Measurements from ENCODE around the gene ZFYVE9.
"Not testable (repeated sequence)": the region's sequence is repeated elsewhere in the genome, so short reads cannot be mapped to it uniquely, and the experiment has no call there.

Gene ZFYVE9

DNA sequence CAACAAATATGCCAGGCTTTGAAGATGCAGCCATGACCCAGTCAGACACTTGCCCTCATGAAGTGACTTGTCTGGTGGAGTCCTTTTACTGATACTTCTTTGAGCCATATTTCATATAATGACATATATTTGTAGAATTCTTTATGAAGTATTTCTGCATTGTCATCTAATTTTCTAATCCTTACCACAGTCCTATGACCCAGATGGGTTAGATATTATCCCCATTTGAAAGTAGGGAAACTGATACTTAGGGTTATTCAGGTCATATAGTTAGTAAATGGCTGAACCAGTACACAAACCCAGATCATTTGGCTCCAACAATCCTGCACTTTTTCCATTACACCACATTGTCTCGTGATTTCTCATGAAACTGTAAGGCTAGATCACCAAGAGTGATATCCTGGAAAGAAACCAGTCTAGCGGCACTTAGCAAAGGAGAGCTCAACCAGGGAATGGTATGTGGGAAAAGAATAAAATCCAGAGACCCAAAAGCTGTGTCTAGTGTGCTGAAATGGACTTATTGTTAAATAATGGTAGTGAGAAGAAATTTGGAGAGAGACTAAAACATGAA lies 49.6 kb downstream of the ZFYVE9 start:
- no peak for DNase-seq

GRCh38 chr1:52192024-52192423 lies 50.1 kb downstream of the ZFYVE9 start:
- DNase-seq: no peak

- DNase-seq: no peak
Observed at GRCh38 chr1:52192436-52192835, 50.5 kb downstream of the ZFYVE9 start.

GRCh38 chr1:52193985-52194384 lies 52.1 kb downstream of the ZFYVE9 start:
- DNase-seq: no peak

- no peak for DNase-seq
Observed at GRCh38 chr1:52195161-52195560, 53.3 kb downstream of the ZFYVE9 start.

DNA sequence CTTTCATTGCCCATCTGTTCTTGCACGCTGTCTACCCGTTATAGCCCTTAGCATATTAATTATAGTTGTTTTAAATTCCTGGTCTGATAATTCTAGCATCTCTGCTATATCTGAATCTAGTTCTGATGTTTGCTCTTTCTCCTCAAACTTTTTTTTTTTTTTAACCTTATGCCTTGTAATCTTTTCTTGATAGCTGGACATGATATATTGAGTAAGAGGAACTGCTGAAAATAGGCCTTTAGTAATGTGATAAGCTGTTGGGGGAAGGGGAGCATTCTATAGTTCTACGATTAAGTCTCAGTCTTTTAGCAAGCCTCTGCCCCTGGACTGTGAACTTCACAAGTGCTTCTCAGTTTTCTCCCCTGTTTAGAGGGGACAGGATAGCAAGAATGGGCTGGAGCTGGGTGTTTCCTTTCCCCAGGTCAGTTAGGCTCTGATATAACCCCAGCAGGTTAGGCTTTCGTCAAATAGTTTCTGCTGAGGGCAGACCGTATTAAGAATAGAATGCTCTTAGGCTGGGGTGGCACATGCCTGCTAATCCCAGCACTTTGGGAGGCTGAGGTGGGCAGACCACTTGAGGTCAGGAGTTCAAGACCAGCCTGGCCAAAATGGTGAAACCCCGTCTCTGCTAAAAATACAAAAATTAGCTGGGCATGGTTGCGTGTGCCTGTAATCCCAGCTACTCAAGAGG lies 62.2 kb downstream of the ZFYVE9 start:
- no peak for DNase-seq

GRCh38 chr1:52204696-52205095 lies 62.8 kb downstream of the ZFYVE9 start:
- no peak for DNase-seq

GRCh38 chr1:52206686-52207085 lies 64.8 kb downstream of the ZFYVE9 start:
- not testable (repeated sequence) for DNase-seq

DNA sequence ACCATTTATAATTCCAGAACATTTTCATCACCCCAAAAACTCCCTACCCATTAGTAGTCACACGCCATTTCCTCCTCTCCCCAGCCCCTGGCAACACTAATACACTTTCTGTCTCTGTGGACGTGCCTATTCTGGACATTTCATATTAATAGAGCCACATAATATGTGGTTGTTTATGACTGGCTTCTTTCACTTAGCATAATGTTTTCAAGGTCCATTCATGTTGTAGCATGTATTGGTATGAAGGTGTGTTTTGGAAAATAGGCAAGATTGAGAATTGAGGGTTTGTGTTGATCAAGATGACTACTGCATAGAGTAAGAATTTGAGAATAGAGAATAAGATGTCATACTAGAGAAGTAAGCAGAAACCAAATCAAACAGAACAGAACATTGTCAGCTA lies 67.5 kb downstream of the ZFYVE9 start:
- DNase-seq: no peak

DNA sequence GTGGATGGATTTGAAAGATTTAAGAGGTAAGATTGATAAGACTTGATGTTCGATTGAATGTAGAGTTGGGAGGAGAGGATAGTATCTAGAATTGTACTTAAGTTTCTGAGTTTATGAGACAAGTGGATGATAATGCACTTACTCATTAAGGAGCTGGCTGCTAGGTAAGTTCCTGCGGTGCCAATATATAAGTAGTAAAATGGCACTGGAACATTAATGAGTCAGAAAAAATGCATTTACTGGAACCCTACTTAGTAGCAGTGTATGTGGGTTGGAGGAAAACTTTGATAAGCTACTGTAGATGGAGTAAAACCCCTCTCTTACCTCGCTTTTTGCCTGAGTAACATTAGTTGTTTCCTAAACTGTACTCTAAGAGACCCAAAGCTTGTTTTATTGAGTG lies 68.2 kb downstream of the ZFYVE9 start:
- no peak for DNase-seq

DNA sequence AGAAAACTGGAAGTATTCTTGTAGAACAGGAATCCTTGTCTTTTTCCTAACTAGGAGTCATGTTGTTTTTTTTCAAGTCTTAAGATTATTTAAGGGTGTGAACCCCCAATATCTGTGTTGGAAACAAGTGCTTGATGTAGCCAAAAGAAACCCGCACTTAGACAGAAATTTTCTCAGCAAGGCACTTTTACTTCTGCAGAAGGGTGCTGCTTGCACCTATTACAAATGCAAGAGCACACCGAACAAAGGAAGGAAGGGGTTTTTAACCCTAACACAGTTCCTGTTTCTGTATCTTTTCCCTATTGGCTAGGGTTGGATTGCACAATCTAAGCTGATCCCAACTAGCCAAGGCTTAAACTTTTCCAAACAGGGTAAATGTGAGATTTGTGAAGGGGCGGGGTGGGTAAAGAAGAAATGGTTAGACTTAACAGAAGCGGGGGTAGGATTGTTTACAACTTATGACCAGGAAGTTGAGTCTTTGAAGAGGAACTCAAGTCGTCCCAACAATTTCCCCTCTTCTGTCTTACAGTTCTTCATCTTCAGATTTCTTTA lies 75.1 kb downstream of the ZFYVE9 start:
- DNase-seq: no peak

GRCh38 chr1:52225174-52225573 lies 83.3 kb downstream of the ZFYVE9 start:
- DNase-seq: no peak

GRCh38 chr1:52229494-52229893 lies 87.6 kb downstream of the ZFYVE9 start:
- no peak for DNase-seq

GRCh38 chr1:52233463-52233862 lies 91.6 kb downstream of the ZFYVE9 start:
- DNase-seq: no peak

DNA sequence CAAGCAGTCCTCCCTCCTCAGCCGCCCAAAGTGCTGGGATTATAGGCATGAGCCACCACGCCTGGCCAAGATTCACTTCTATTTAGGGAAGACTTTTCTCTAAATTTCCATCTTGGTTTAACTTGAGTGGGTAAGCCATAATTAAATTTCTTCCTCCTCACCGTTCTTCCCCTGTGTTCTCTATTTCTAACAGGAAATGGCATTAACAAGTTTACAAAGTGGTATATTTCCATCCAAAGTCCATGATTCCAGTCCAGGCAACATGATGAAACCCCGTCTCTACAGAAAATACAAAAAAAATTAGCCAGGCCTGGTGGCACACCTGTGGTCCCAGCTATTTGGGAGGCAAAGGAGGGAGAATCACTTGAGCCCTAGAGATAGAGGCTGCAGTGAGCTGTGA lies 92.1 kb downstream of the ZFYVE9 start:
- DNase-seq: no peak

GRCh38 chr1:52234708-52235107 lies 92.8 kb downstream of the ZFYVE9 start:
- DNase-seq: no peak

GRCh38 chr1:52235646-52236045 lies 93.8 kb downstream of the ZFYVE9 start:
- DNase-seq: no peak

GRCh38 chr1:52237430-52237829 lies 95.5 kb downstream of the ZFYVE9 start:
- no peak for DNase-seq

DNA sequence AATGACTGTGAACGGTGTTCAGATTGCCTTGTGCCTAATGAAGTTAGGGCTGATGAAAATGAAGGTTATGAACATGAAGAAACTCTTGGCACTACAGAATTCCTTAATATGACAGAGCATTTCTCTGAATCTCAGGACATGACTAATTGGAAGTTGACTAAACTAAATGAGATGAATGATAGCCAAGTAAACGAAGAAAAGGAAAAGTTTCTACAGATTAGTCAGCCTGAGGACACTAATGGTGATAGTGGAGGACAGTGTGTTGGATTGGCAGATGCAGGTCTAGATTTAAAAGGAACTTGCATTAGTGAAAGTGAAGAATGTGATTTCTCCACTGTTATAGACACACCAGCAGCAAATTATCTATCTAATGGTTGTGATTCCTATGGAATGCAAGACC lies 96.6 kb downstream of the ZFYVE9 start:
- DNase-seq: no peak

DNA sequence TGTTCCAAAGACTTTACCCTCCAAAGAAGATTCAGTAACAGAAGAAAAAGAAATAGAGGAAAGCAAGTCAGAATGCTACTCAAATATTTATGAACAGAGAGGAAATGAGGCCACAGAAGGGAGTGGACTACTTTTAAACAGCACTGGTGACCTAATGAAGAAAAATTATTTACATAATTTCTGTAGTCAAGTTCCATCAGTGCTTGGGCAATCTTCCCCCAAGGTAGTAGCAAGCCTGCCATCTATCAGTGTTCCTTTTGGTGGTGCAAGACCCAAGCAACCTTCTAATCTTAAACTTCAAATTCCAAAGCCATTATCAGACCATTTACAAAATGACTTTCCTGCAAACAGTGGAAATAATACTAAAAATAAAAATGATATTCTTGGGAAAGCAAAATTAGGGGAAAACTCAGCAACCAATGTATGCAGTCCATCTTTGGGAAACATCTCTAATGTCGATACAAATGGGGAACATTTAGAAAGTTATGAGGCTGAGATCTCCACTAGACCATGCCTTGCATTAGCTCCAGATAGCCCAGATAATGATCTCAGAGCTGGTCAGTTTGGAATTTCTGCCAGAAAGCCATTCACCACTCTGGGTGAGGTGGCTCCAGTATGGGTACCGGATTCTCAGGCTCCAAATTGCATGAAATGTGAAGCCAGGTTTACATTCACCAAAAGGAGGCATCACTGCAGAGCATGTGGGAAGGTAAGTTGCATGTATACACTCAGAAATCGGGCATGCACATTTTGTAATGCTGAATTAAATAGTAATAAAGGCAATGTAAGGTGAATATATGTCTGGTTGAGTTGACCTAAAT lies 97.2 kb downstream of the ZFYVE9 start:
- no peak for DNase-seq

DNA sequence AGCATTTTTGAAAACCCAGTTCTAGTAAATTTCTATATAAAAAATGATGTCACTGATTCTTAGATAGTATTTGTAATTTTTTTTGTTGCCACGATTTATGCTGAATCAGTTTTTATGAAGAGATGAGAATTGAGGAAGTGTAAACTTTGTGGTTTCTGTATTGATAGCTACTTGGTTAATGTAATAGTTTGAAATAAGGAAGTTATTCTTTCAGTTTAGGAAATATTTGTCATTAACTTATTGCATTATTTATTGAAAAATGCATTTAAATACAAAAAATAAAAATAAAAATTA lies 97.8 kb downstream of the ZFYVE9 start:
- DNase-seq: no peak

DNA sequence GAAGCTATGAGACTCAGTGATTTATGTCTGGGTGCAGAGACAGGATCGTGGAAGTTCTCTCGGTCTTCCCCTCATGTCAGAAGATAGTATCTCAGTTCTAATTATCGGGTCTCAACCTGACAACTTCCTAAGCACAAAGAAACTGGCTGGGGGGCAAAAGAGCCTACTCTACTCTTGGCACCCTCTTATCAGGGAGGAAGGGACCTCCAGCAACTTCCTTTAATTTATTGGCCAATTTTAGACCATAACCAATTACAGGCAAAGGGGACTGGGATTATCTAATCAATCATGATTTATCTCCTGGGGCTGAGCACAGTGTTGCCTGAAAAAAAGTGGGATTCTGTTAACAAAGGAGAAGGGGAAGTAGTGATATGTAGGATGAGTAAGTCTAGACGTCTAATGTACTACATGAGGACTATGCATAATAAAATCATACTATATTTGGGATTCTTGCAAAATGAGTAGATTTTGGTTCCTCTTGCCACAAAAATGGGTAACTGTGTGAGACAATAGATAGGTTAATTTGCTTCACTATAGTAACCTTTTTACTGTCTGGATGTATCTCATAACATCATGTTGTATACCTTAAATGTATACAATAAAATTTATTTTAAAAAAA lies 98.8 kb downstream of the ZFYVE9 start:
- DNase-seq: no peak

DNA sequence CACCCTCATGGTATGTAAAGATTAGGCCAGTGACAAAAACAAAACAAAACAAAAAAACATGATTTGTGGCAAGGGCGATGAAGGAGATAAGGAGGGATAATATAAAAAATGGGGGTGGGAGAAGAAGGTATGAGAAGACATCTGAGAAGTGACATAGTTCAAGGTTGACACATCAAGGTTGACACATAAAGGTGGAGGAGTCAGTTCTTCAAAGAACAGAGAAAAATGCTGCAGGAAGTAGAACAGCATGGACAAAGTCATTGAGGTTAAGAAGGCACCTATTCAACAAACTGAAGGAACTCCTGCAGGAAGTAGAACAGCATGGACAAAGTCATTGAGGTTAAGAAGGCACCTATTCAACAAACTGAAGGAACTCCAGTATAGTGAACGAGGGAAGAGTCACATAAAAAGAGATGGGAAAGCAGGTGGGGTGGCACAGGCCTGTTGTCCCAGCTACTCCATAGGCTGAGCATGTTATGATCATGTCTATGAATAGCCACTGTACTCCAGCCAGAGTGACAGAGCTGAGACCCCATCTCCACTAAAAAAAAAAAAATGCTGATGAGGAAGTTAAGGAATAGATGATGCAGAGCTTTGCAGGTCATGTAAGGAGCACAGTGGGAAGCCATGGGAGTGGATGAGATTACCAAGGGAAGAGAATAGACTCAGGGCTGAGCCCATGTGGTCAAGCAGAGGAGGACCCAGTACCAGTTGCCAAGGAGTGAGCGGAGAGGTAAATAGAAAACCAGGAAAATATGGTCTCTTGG lies 101.5 kb downstream of the ZFYVE9 start:
- no peak for DNase-seq
